GM18873 (cell line): Measurements from ENCODE around the gene RAC3.

Source experiments
- ATAC-seq: cut with Tn5 transposase; IDR thresholded peaks from one replicate; pipeline ENCODE4 v1.9.1; 2021; ENCODE audit warnings: mild to moderate bottlenecking, moderate library complexity, moderate number of reproducible peaks; ENCODE audit not compliant: unreplicated experiment, low FRiP score

RAC3 gene

GRCh38 chr17:82031303-82031884, at the start of gene RAC3:
Gene RAC3, plus strand, starts transcription at chr17:82031678. Its CDS starts 84 bp downstream, at chr17:82031762.
- ATAC-seq = no peak

GRCh38 chr17:81983011-81983638, 48.4 kb upstream of the RAC3 start:
- ATAC-seq = no peak

GRCh38 chr17:81983639-81984373, 47.7 kb upstream of the RAC3 start:
- ATAC-seq = no peak

- no peak for ATAC-seq
Observed at GRCh38 chr17:81984773-81985410, 46.6 kb upstream of the RAC3 start.

GRCh38 chr17:81986606-81987005, 44.9 kb upstream of the RAC3 start:
- ATAC-seq = no peak

GRCh38 chr17:81987161-81987770, 44.2 kb upstream of the RAC3 start:
- no peak for ATAC-seq

- ATAC-seq = no peak
Observed at GRCh38 chr17:81990836-81991683, 40.4 kb upstream of the RAC3 start.

GRCh38 chr17:81991684-81992305, 39.7 kb upstream of the RAC3 start:
- no peak for ATAC-seq

- no peak for ATAC-seq
Observed at GRCh38 chr17:81992306-81993102, 39.0 kb upstream of the RAC3 start.

GRCh38 chr17:81993729-81994592, 37.5 kb upstream of the RAC3 start:
- no peak for ATAC-seq

- ATAC-seq = no peak
Observed at GRCh38 chr17:81994593-81995462, 36.6 kb upstream of the RAC3 start.

- ATAC-seq = no peak
Observed at GRCh38 chr17:81995463-81996231, 35.8 kb upstream of the RAC3 start.

GRCh38 chr17:81996232-81996756, 35.2 kb upstream of the RAC3 start:
- no peak for ATAC-seq

GRCh38 chr17:81996757-81997441, 34.6 kb upstream of the RAC3 start:
- ATAC-seq = no peak

GRCh38 chr17:81998212-81998611, 33.3 kb upstream of the RAC3 start:
- ATAC-seq = no peak
